Endodermal cell (in vitro differentiated cells): ENCODE measurements around the gene RPAP2. TPM values are rescaled to one million over a fixed set of nuclear protein-coding genes. Genes with fewer than 3 reads are reported as not detected.

ENCODE experiments used
- DNase-seq: peaks from one replicate; pipeline ENCODE4 v3.0.0-alpha.2; 2017
- H3K27ac ChIP-seq: 2 replicates; pipeline ENCODE4 v1.5.1; 2013; ENCODE audit warnings: mild to moderate bottlenecking, low read depth, low read length, moderate library complexity
- H3K27me3 ChIP-seq: 2 replicates; pipeline ENCODE4 v1.6.1; 2013; ENCODE audit warnings: mild to moderate bottlenecking, low read length, moderate library complexity; ENCODE audit not compliant: insufficient read depth, control insufficient read depth, poor library complexity, severe bottlenecking
- H3K36me3 ChIP-seq: 2 replicates; pipeline ENCODE4 v1.7.0; 2013; ENCODE audit warnings: mild to moderate bottlenecking, low read length, moderate library complexity; ENCODE audit not compliant: control insufficient read depth, insufficient read depth
- H3K4me1 ChIP-seq: one replicate; pipeline ENCODE4 v1.7.0; 2013; ENCODE audit warnings: low read length; ENCODE audit not compliant: control insufficient read depth, insufficient read depth
- H3K4me3 ChIP-seq: 2 replicates; pipeline ENCODE4 v1.5.1; 2013; ENCODE audit warnings: mild to moderate bottlenecking, low read length, moderate library complexity
- H3K9ac ChIP-seq: 2 replicates; pipeline ENCODE4 v1.6.1; 2013; ENCODE audit warnings: mild to moderate bottlenecking, low read length, moderate library complexity; ENCODE audit not compliant: poor library complexity, severe bottlenecking; ENCODE audit errors: extremely low read depth
- H3K9me3 ChIP-seq: 2 replicates; pipeline ENCODE4 v1.6.1; 2013; ENCODE audit warnings: mild to moderate bottlenecking, low read length, moderate library complexity; ENCODE audit not compliant: control insufficient read depth
- H3K27ac Mint-ChIP-seq: 2 replicates; pipeline ENCODE4 v1.8.0; 2020; ENCODE audit warnings: mixed read lengths
- H3K27me3 Mint-ChIP-seq: 2 replicates; pipeline ENCODE4 v1.8.0; 2021; ENCODE audit warnings: mild to moderate bottlenecking, mixed read lengths; ENCODE audit not compliant: insufficient read depth
- H3K36me3 Mint-ChIP-seq: 2 replicates; pipeline ENCODE4 v1.8.0; 2020; ENCODE audit warnings: low read depth, mixed read lengths
- H3K4me1 Mint-ChIP-seq: 2 replicates; pipeline ENCODE4 v1.8.0; 2020; ENCODE audit warnings: mixed read lengths
- H3K4me3 Mint-ChIP-seq: 2 replicates; pipeline ENCODE4 v1.8.0; 2020; ENCODE audit warnings: mild to moderate bottlenecking, moderate library complexity, mixed read lengths
- H3K9me3 Mint-ChIP-seq: 2 replicates; pipeline ENCODE4 v1.8.0; 2020; ENCODE audit warnings: mild to moderate bottlenecking, mixed read lengths
- CTCF ChIP-seq: fragments of 200-600 bp; sonication (generic); conservative IDR thresholded peaks from 2 replicates; pipeline ENCODE4 v1.5.0; 2021; ENCODE audit warnings: antibody characterized with exemption, mild to moderate bottlenecking
- WGBS, 2 experiments: methylation state at CpG; one replicate each; pipeline versions ENCODE4 v1.1.5 to v1.1.7; 2013; ENCODE audit warnings: missing lambda C conversion rate in 2 of 2, mixed read lengths in 1 of 2; ENCODE audit not compliant: insufficient coverage in 1 of 2, insufficient read length in 1 of 2; 5-methylcytosine and 5-hydroxymethylcytosine counted together
- total RNA-seq, 2 donors: library from RNA; stranded (reverse); fragmentation: NEBNext Ultra II Directional in 1 of 2; extraction: Animal tissue kit (Norgen Biotek cat#: 25700) in 1 of 2; gene quantifications; 2 replicates in 1 of 2; 3 replicates in 1 of 2; pipeline ENCODE4 v1.2.1, GENCODE V29; 2021

The RPAP2 gene
- total RNA-seq, 2 donors from 2014 or later = 38.6 to 43.7 TPM

GRCh38 chr1:92343061-92343460 lies 44.2 kb downstream of the RPAP2 start:
- H3K4me3 ChIP-seq = no peak overlapping the region
- no peak for DNase-seq
- no peak overlapping the region for H3K4me3 Mint-ChIP-seq
- no peaks in the 10 kb centered on the region for H3K4me1 Mint-ChIP-seq
- peaks cover 31% of the 10 kb centered on the region for H3K36me3 Mint-ChIP-seq
- H3K27ac ChIP-seq = no peak overlapping the region
- H3K9ac ChIP-seq = no peak overlapping the region
- H3K36me3 ChIP-seq = peaks cover 44% of the 10 kb centered on the region
- no peaks in the 10 kb centered on the region for H3K9me3 Mint-ChIP-seq
- no peaks in the 10 kb centered on the region for H3K27me3 ChIP-seq
- TF ChIP-seq CTCF = no peak
- 100% methylated on average over 3 of the region's 3 CpGs; no CpG with 5 or more reads in 1 of the 2 experiments for WGBS, 2 experiments
- no peaks in the 10 kb centered on the region for H3K4me1 ChIP-seq
- no peaks in the 10 kb centered on the region for H3K9me3 ChIP-seq
- no peaks in the 10 kb centered on the region for H3K27me3 Mint-ChIP-seq
- no peak overlapping the region for H3K27ac Mint-ChIP-seq

GRCh38 chr1:92346866-92347640 lies 48.2 kb downstream of the RPAP2 start:
- DNase-seq = no peak
- H3K9me3 Mint-ChIP-seq = no peaks in the 10 kb centered on the region
- H3K27me3 ChIP-seq = no peaks in the 10 kb centered on the region
- H3K4me3 Mint-ChIP-seq = no peak overlapping the region
- no peaks in the 10 kb centered on the region for H3K4me1 Mint-ChIP-seq
- 93% methylated on average over 1 of the region's 1 CpG; no CpG with 5 or more reads in 1 of the 2 experiments for WGBS, 2 experiments
- no peak for TF ChIP-seq CTCF
- H3K27me3 Mint-ChIP-seq = no peaks in the 10 kb centered on the region
- no peak overlapping the region for H3K27ac Mint-ChIP-seq
- no peak overlapping the region for H3K9ac ChIP-seq
- H3K36me3 Mint-ChIP-seq = peaks cover 37% of the 10 kb centered on the region
- H3K9me3 ChIP-seq = peaks cover 1% of the 10 kb centered on the region
- no peaks in the 10 kb centered on the region for H3K4me1 ChIP-seq
- H3K27ac ChIP-seq = no peak overlapping the region
- H3K36me3 ChIP-seq = peaks cover 50% of the 10 kb centered on the region
- no peak overlapping the region for H3K4me3 ChIP-seq

GRCh38 chr1:92352856-92353255 lies 54.0 kb downstream of the RPAP2 start:
- TF ChIP-seq CTCF = no peak
- Mint-ChIP-seq H3K36me3 (peaks cover 55% of the 10 kb centered on the region), H3K27me3 (no peaks in the 10 kb centered on the region), H3K27ac (no peak overlapping the region), H3K4me3 (no peak overlapping the region), H3K9me3 (peaks cover 6% of the 10 kb centered on the region), H3K4me1 (no peaks in the 10 kb centered on the region)
- WGBS, 2 experiments = 91 to 92% methylated on average over 1 of the region's 1 CpG
- no peak overlapping the region for H3K4me3 ChIP-seq
- no peaks in the 10 kb centered on the region for H3K4me1 ChIP-seq
- no peak for DNase-seq
- H3K9ac ChIP-seq = no peak overlapping the region
- H3K27ac ChIP-seq = no peak overlapping the region
- H3K27me3 ChIP-seq = no peaks in the 10 kb centered on the region
- H3K36me3 ChIP-seq = peaks cover 50% of the 10 kb centered on the region
- H3K9me3 ChIP-seq = peaks cover 12% of the 10 kb centered on the region
